HEK293 (cell line): ENCODE measurements around the gene PWWP2A.

Source experiments
- AEBP2 ChIP-seq: fragments of 450-650 bp; formaldehyde crosslinking; IDR thresholded peaks from 2 replicates; pipeline ENCODE4 v1.5.1; 2016; ENCODE audit warnings: missing biosample characterization, missing genetic modification characterization, borderline replicate concordance
- ELK4 ChIP-seq: IDR thresholded peaks from 2 replicates; pipeline ENCODE4 v1.6.1; 2011; ENCODE audit warnings: mild to moderate bottlenecking, low read depth, low read length, borderline replicate concordance
- GLI2 ChIP-seq: fragments of 450-650 bp; formaldehyde crosslinking; IDR thresholded peaks from 2 replicates; pipeline ENCODE4; 2017; ENCODE audit warnings: missing biosample characterization, missing genetic modification characterization, low read depth, borderline replicate concordance
- GLI4 ChIP-seq: fragments of 450-650 bp; formaldehyde crosslinking; IDR thresholded peaks from 2 replicates; pipeline ENCODE4 v1.5.1; 2016; ENCODE audit warnings: missing biosample characterization, missing genetic modification characterization
- HOXA7 ChIP-seq: sonication (generic); formaldehyde crosslinking; IDR thresholded peaks from 2 replicates; pipeline ENCODE4 v1.8.1; 2022; ENCODE audit warnings: missing genetic modification reagents, borderline replicate concordance
- HOXD13 ChIP-seq: sonication (generic); formaldehyde crosslinking; IDR thresholded peaks from 2 replicates; pipeline ENCODE4 v1.8.0; 2022; ENCODE audit warnings: missing genetic modification reagents, borderline replicate concordance
- KLF1 ChIP-seq: fragments of 450-650 bp; formaldehyde crosslinking; IDR thresholded peaks from 2 replicates; pipeline ENCODE4 v1.5.1; 2016; ENCODE audit warnings: missing biosample characterization, missing genetic modification characterization
- KLF7 ChIP-seq: fragments of 450-650 bp; formaldehyde crosslinking; IDR thresholded peaks from 2 replicates; pipeline ENCODE4 v1.5.1; 2016; ENCODE audit warnings: missing biosample characterization, missing genetic modification characterization, borderline replicate concordance
- MEIS1 ChIP-seq: sonication (generic); formaldehyde crosslinking; IDR thresholded peaks from 2 replicates; pipeline ENCODE4 v1.8.1; 2022; ENCODE audit warnings: missing genetic modification reagents, mild to moderate bottlenecking, borderline replicate concordance
- OVOL3 ChIP-seq: fragments of 450-650 bp; formaldehyde crosslinking; IDR thresholded peaks from 2 replicates; pipeline ENCODE4 v1.5.1; 2016; ENCODE audit warnings: missing biosample characterization, missing genetic modification characterization
- RBAK ChIP-seq: fragments of 450-650 bp; formaldehyde crosslinking; IDR thresholded peaks from 2 replicates; pipeline ENCODE4 v1.5.1; 2016; ENCODE audit warnings: missing biosample characterization, missing genetic modification characterization
- SALL2 ChIP-seq: fragments of 450-650 bp; formaldehyde crosslinking; IDR thresholded peaks from 2 replicates; pipeline ENCODE4 v1.5.0; 2017; ENCODE audit warnings: missing biosample characterization, mild to moderate bottlenecking, missing genetic modification characterization, borderline replicate concordance
- SP2 ChIP-seq: fragments of 450-650 bp; formaldehyde crosslinking; IDR thresholded peaks from 2 replicates; pipeline ENCODE4 v1.5.1; 2016; ENCODE audit warnings: missing biosample characterization, missing genetic modification characterization
- WT1 ChIP-seq: fragments of 450-650 bp; formaldehyde crosslinking; IDR thresholded peaks from 2 replicates; pipeline ENCODE4 v1.5.1; 2016; ENCODE audit warnings: missing biosample characterization, missing genetic modification characterization
- YY2 ChIP-seq: fragments of 450-650 bp; formaldehyde crosslinking; IDR thresholded peaks from 2 replicates; pipeline ENCODE4 v1.5.1; 2016; ENCODE audit warnings: missing biosample characterization, missing genetic modification characterization
- ZBTB7A ChIP-seq: fragments of 450-650 bp; formaldehyde crosslinking; IDR thresholded peaks from 2 replicates; pipeline ENCODE4 v1.5.1; 2016; ENCODE audit warnings: low read depth, missing biosample characterization, missing genetic modification characterization
- ZNF10 ChIP-seq: fragments of 450-650 bp; formaldehyde crosslinking; IDR thresholded peaks from 2 replicates; pipeline ENCODE4 v1.5.1; 2017; ENCODE audit warnings: missing biosample characterization, missing genetic modification characterization
- ZNF132 ChIP-seq: fragments of 450-650 bp; formaldehyde crosslinking; IDR thresholded peaks from 2 replicates; pipeline ENCODE4 v1.5.1; 2017; ENCODE audit warnings: missing biosample characterization, missing genetic modification characterization, borderline replicate concordance
- ZNF175 ChIP-seq: fragments of 450-650 bp; formaldehyde crosslinking; IDR thresholded peaks from 2 replicates; pipeline ENCODE4 v1.5.1; 2016; ENCODE audit warnings: missing biosample characterization, missing genetic modification characterization
- ZNF19 ChIP-seq: fragments of 450-650 bp; formaldehyde crosslinking; IDR thresholded peaks from 2 replicates; pipeline ENCODE4; 2016; ENCODE audit warnings: missing biosample characterization, missing genetic modification characterization, low read depth
- ZNF2 ChIP-seq: fragments of 450-650 bp; formaldehyde crosslinking; IDR thresholded peaks from 2 replicates; pipeline ENCODE4 v1.5.1; 2016; ENCODE audit warnings: missing biosample characterization, missing genetic modification characterization
- ZNF24 ChIP-seq: fragments of 450-650 bp; formaldehyde crosslinking; IDR thresholded peaks from 2 replicates; pipeline ENCODE4 v1.5.1; 2016; ENCODE audit warnings: missing biosample characterization, missing genetic modification characterization
- ZNF266 ChIP-seq: fragments of 450-650 bp; formaldehyde crosslinking; IDR thresholded peaks from 2 replicates; pipeline ENCODE4 v1.5.1; 2016; ENCODE audit warnings: missing biosample characterization, missing genetic modification characterization, low read depth
- ZNF302 ChIP-seq: fragments of 450-650 bp; formaldehyde crosslinking; IDR thresholded peaks from 2 replicates; pipeline ENCODE4 v1.5.1; 2016; ENCODE audit warnings: missing biosample characterization, missing genetic modification characterization, low read depth
- ZNF341 ChIP-seq: fragments of 450-650 bp; formaldehyde crosslinking; IDR thresholded peaks from 2 replicates; pipeline ENCODE4; 2016; ENCODE audit warnings: low read depth, missing biosample characterization, missing genetic modification characterization
- ZNF350 ChIP-seq: fragments of 450-650 bp; formaldehyde crosslinking; IDR thresholded peaks from 2 replicates; pipeline ENCODE4 v1.5.0; 2017; ENCODE audit warnings: missing biosample characterization, mild to moderate bottlenecking, missing genetic modification characterization
- ZNF416 ChIP-seq: fragments of 450-650 bp; formaldehyde crosslinking; IDR thresholded peaks from 2 replicates; pipeline ENCODE4 v1.5.1; 2016; ENCODE audit warnings: missing biosample characterization, missing genetic modification characterization
- ZNF433 ChIP-seq: fragments of 450-650 bp; formaldehyde crosslinking; IDR thresholded peaks from 2 replicates; pipeline ENCODE4 v1.5.1; 2016; ENCODE audit warnings: missing biosample characterization, missing genetic modification characterization, low read depth
- ZNF473 ChIP-seq: fragments of 450-650 bp; formaldehyde crosslinking; IDR thresholded peaks from 2 replicates; pipeline ENCODE4 v1.5.1; 2017; ENCODE audit warnings: missing biosample characterization, missing genetic modification characterization
- ZNF521 ChIP-seq: fragments of 450-650 bp; formaldehyde crosslinking; IDR thresholded peaks from 2 replicates; pipeline ENCODE4 v1.5.1; 2017; ENCODE audit warnings: missing biosample characterization, mild to moderate bottlenecking, missing genetic modification characterization
- ZNF529 ChIP-seq: fragments of 450-650 bp; formaldehyde crosslinking; IDR thresholded peaks from 2 replicates; pipeline ENCODE4 v1.5.1; 2017; ENCODE audit warnings: missing genetic modification characterization, missing biosample characterization; ENCODE audit not compliant: insufficient replicate concordance
- ZNF571 ChIP-seq: fragments of 450-650 bp; formaldehyde crosslinking; IDR thresholded peaks from 2 replicates; pipeline ENCODE4 v1.5.0; 2017; ENCODE audit warnings: missing biosample characterization, missing genetic modification characterization
- ZNF610 ChIP-seq: fragments of 450-650 bp; formaldehyde crosslinking; IDR thresholded peaks from 2 replicates; pipeline ENCODE4 v1.5.1; 2016; ENCODE audit warnings: missing biosample characterization, missing genetic modification characterization, borderline replicate concordance
- ZNF623 ChIP-seq: fragments of 450-650 bp; formaldehyde crosslinking; IDR thresholded peaks from 2 replicates; pipeline ENCODE4 v1.5.1; 2016; ENCODE audit warnings: missing biosample characterization, missing genetic modification characterization
- ZNF624 ChIP-seq: fragments of 450-650 bp; formaldehyde crosslinking; IDR thresholded peaks from 2 replicates; pipeline ENCODE4 v1.5.1; 2017; ENCODE audit warnings: missing biosample characterization, missing genetic modification characterization
- ZNF747 ChIP-seq: fragments of 450-650 bp; formaldehyde crosslinking; IDR thresholded peaks from 2 replicates; pipeline ENCODE4 v1.5.1; 2016; ENCODE audit warnings: missing biosample characterization, missing genetic modification characterization
- ZNF776 ChIP-seq: fragments of 450-650 bp; formaldehyde crosslinking; IDR thresholded peaks from 2 replicates; pipeline ENCODE4 v1.5.0; 2017; ENCODE audit warnings: missing biosample characterization, missing genetic modification characterization, borderline replicate concordance
- ZNF791 ChIP-seq: fragments of 450-650 bp; formaldehyde crosslinking; IDR thresholded peaks from 2 replicates; pipeline ENCODE4 v1.5.1; 2016; ENCODE audit warnings: missing biosample characterization, missing genetic modification characterization
- ZSCAN4 ChIP-seq: fragments of 450-650 bp; formaldehyde crosslinking; IDR thresholded peaks from 2 replicates; pipeline ENCODE4 v1.5.1; 2017; ENCODE audit warnings: missing biosample characterization, missing genetic modification characterization
- ZXDB ChIP-seq: fragments of 450-650 bp; formaldehyde crosslinking; IDR thresholded peaks from 2 replicates; pipeline ENCODE4 v1.5.1; 2016; ENCODE audit warnings: missing biosample characterization, missing genetic modification characterization

The PWWP2A gene

GRCh38 chr5:160119142-160119904 lies at the start of gene PWWP2A (continued):
- peak; percentile 91 for TF ChIP-seq ZNF350 (tag by site-specific recombination)
- TF ChIP-seq ZNF791 (tag by site-specific recombination): no peak
- TF ChIP-seq ZNF610 (tag by site-specific recombination): no peak
- TF ChIP-seq ZNF132 (tag by site-specific recombination): no peak
- peak; percentile 89 for TF ChIP-seq YY2
- TF ChIP-seq ZNF341 (tag by site-specific recombination): peak; percentile 99
- no peak for TF ChIP-seq ZNF24
- TF ChIP-seq ZNF624 (tag by site-specific recombination): no peak
- no peak; the same call in 1 of the 2 replicates for TF ChIP-seq KLF7 (tag by site-specific recombination)
- TF ChIP-seq RBAK (tag by site-specific recombination): no peak
- peak; percentile 49 for TF ChIP-seq KLF1 (tag by site-specific recombination)
- TF ChIP-seq ZNF776 (tag by site-specific recombination): no peak
- peak; percentile 59; the same call in 1 of the 2 replicates for TF ChIP-seq ZNF2
- no peak for TF ChIP-seq ZNF433 (tag by site-specific recombination)
- no peak for TF ChIP-seq ZNF266 (tag by site-specific recombination)
- no peak for TF ChIP-seq MEIS1 (CRISPR knock-in tag)
- peak; percentile 56; the same call in 1 of the 2 replicates for TF ChIP-seq GLI4
- TF ChIP-seq ZNF416: no peak
- no peak for TF ChIP-seq ZNF571 (tag by site-specific recombination)
- TF ChIP-seq ZNF529: no peak
- no peak for TF ChIP-seq ZNF302 (tag by site-specific recombination)
- TF ChIP-seq SP2 (tag by site-specific recombination): peak; percentile 100
- TF ChIP-seq ELK4: no peak
- TF ChIP-seq ZSCAN4: no peak
- TF ChIP-seq AEBP2 (tag by site-specific recombination): no peak
- TF ChIP-seq OVOL3 (tag by site-specific recombination): no peak
- TF ChIP-seq WT1: peak; percentile 44; the same call in 1 of the 2 replicates
- no peak for TF ChIP-seq SALL2 (tag by site-specific recombination)
- TF ChIP-seq ZNF473 (tag by site-specific recombination): no peak
- TF ChIP-seq HOXA7 (CRISPR knock-in tag): no peak
- no peak for TF ChIP-seq HOXD13
- TF ChIP-seq ZNF19 (tag by site-specific recombination): no peak
- no peak for TF ChIP-seq ZNF175 (tag by site-specific recombination)
- no peak for TF ChIP-seq ZNF521 (tag by site-specific recombination)
- no peak for TF ChIP-seq ZNF623
- 0 out of 2 replicates have a peak, but pooled peaks have one; percentile 13 for TF ChIP-seq ZNF10 (tag by site-specific recombination)
- TF ChIP-seq GLI2 (tag by site-specific recombination): no peak
- no peak for TF ChIP-seq ZNF747 (tag by site-specific recombination)
- peak; percentile 58; the same call in 1 of the 2 replicates for TF ChIP-seq ZBTB7A (tag by site-specific recombination)
- peak; percentile 71 for TF ChIP-seq ZXDB (tag by site-specific recombination)
